NCI-H1048 (cell line): Measurements from ENCODE around the gene FSHR.

Experiments
- DNase-seq: peaks from one replicate; lab custom pipeline; 2025; lab: John Stamatoyannopoulos, UW

FSHR gene

GRCh38 chr2:48954311-48954710 is 200.0 kb downstream of the FSHR start:
- no peak for DNase-seq

GRCh38 chr2:48952614-48953013 is 201.7 kb downstream of the FSHR start:
- DNase-seq = no peak

DNA sequence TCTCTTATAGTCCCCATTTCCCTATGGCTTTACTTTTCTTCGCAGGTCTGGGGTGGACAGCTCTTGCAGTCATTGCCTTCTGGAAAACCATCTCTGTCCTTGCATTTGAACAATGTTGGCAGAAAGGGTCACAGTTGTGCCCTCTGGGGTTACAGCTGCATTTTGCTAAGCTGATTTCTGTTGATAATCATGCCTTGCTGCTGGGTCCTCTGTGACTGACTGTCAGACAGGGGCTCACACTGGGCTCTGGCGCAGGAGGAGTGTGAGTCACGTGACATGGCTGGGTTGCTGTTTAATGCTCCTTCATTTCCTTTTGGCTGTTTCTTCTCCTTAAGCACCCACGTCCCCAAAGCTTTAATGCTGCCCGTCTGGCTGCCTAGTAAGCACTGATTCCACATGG is 202.2 kb downstream of the FSHR start:
- DNase-seq = no peak

GRCh38 chr2:48948400-48949125 is 205.8 kb downstream of the FSHR start:
- no peak for DNase-seq

GRCh38 chr2:48946449-48947048 is 207.8 kb downstream of the FSHR start:
- no peak for DNase-seq

- DNase-seq = no peak
These were observed 209.4 kb downstream of the FSHR start for GRCh38 chr2:48944956-48945355.

DNA sequence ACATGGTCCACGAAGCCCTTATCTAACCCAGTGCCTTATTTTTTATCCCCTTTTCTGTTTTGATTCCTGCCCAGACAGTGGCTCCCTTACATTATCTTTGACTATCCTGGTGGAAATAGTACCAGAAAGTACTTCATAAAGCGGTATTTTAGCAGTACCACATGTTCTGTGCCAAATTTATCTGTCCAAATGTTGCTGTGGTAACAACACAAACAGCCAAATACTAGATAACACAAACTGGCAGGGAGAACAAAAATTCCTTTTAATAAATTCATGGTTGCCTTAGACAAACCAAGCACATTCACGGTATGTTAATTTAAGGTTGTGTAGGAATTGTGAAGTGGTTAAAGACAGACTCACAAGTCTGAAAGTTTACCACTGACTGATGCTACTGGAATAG is 210.9 kb downstream of the FSHR start:
- no peak for DNase-seq

DNA sequence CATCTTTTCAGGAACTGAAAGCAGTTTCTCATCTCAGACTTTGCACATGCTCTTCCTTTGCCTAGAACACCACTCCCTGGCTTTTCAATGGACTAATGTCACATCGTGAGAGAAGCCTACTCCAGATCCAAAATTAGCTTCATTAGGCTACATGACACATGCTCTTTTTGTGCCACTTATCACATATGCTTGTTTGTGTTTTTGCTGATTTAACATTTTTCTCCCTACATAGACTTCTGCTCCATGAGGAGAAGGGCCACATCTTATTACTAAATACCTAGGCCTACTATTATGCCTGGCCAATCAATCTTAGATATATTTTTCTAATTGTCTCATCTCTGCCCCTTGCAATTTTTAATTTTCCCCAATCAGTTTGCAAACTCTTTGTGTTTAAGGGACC is 212.4 kb downstream of the FSHR start:
- DNase-seq = no peak

GRCh38 chr2:48941456-48941855 is 212.9 kb downstream of the FSHR start:
- no peak for DNase-seq

- peak; percentile 2 for DNase-seq
These were observed 213.7 kb downstream of the FSHR start for GRCh38 chr2:48940606-48941005.

DNA sequence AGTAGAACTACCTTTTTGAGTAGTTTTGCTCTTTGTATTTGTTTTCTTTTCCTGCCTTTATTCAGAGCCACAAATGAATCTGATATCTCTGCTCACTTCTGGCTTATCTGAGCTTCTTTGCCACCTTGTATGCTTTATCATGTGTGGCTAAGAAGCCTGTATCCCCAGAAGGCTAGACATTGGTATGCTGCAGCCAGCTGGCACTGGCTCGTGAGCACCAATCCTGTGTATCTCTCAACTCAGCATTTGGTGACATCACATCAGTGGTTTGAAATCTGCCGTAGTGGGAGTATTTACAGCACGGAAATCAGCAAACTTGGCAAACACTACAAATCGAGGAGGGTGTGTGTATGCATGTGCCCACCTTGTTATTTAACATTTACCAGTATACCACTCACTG is 215.1 kb downstream of the FSHR start:
- DNase-seq = no peak

DNA sequence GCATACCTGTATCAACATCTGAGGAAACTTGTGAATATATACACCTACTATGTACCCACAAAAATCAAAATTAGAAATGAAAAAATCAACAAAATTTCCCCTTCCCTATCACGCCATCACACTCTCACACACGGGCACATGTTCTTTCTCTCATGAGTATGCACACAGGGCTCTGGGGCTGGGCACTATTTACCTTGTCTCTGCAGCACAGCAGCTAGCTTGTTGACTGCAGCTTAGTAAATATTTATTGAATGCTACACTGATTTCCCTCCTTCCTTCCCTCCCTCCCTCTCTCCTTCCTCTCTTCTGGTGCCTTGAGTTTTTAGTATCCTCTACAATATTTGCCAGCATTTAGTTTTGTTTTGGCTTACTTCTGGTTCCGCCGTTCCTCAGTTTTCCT is 216.1 kb downstream of the FSHR start:
- DNase-seq = no peak

GRCh38 chr2:48934807-48935206 is 219.5 kb downstream of the FSHR start:
- no peak for DNase-seq

DNA sequence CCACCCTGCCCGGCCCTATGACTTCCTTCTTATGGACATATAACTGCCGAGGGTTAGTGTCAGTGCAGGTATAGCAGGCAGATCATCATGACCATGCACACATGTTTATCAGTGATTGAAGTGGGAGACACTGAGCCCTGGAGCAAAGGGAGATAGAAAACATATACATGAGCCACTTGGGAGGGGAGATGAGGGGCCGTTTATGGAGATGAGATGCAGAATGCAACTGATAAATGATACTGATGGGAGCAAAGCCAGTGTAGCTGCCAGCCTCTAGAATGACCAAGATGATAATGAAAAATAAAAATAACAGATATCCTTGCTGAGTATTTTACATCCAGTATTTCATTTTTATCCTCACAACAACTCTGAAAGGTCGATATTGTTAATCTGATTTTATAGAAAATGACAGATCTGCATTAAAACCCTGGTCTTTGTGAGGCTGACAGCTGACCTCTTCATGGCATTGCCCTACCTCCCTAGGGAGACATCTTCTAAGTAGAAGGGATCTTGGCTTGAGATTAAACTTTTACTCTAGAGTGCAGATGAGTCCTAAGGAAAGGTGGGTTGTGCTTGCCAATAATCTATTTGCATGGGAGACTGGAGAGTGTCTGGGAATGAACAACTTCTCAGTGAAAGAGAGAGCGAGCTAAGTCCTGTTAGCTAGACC is 220.4 kb downstream of the FSHR start:
- DNase-seq = no peak

DNA sequence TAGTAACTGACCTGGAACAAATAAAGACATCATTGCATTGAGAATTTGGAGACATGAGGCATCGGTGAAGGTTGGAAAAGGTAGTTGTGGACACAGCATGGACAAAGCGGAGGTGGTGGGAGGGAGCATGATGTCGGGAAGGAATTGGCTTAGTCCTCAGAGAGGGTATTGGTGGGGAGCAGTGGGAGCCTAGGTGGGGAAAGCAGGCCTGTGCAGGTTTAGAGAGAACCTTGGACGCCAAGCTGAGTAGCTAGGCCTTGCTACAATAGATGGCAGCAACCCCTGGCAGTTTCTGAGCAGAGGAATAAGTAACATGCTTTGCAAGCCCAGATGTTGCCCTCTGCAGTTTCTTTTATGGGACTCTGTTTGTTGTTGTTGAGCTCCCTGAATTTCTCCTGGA is 221.6 kb downstream of the FSHR start:
- no peak for DNase-seq

- DNase-seq = no peak
These were observed 224.6 kb downstream of the FSHR start for GRCh38 chr2:48929571-48930301.

DNA sequence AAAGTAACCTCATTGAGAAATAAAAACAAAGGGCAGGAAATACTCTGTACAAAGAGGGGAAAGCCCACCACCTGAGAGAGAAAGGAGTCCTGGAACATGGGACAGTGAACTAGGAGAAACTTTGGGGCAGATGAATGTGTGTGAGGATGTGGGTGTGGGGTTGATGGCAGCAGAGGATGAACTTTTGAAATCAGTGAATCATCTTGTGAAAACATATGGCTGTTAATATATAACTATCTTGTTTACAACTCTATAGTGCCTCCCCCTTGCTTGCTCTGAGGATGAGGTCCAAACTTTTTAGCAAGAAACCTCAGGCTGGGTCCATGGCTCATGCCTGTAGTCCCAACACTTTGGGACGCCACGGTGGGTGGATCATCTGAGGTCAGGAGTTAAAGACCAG is 227.0 kb downstream of the FSHR start:
- no peak for DNase-seq

GRCh38 chr2:48915884-48916283 is 238.4 kb downstream of the FSHR start:
- no peak for DNase-seq

DNA sequence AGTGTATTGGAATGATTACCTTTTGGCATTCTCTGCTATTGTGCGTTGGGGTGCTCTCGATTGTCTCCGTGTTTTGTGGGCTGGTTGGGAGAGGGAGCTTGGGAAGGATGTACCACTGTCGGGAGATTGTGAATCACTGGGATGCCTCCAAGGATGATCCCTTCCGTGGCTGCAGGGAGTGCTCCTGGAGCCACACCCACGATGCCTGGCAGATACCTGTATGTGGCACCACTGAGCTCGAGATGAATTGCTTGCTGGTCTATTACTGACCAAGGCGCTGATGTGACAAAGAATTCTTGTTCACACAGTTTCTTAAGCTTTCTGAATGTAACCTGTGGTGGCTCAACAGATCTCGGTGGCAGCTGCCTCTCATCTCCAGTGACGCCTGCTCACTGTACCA is 239.1 kb downstream of the FSHR start:
- no peak for DNase-seq

GRCh38 chr2:48914477-48915089 is 239.7 kb downstream of the FSHR start:
- DNase-seq = no peak
